Heart right ventricle (tissue), 16 donors: ENCODE measurements around the gene HRC. TPM values are rescaled to one million over a fixed set of nuclear protein-coding genes. Genes with fewer than 3 reads are reported as not detected.

Experiments
- ATAC-seq, 8 donors: fragments of 200-7000 bp; cut with Tn5 transposase; one replicate each; pipeline ENCODE4 v1.9.1; 2020; ENCODE audit warnings: mild to moderate bottlenecking in 8 of 8, moderate library complexity in 8 of 8, moderate number of reproducible peaks in 1 of 8
- DNase-seq, 2 donors: peaks; one replicate each; pipeline ENCODE4 v3.0.0-alpha.2; 2020
- H3K27ac ChIP-seq, 10 donors: fragments of 200-600 bp; sonication (generic) in 2 of 10; one replicate each; pipeline versions ENCODE4 v1.5.0 to v1.8.0; 2020 to 2022; ENCODE audit warnings: mild to moderate bottlenecking in 3 of 10
- H3K27me3 ChIP-seq, 7 donors: fragments of 200-600 bp; one replicate each; pipeline ENCODE4 v1.8.0; 2021 to 2022; ENCODE audit warnings: mild to moderate bottlenecking in 2 of 7
- H3K36me3 ChIP-seq, 9 donors: fragments of 200-600 bp; sonication (generic) in 1 of 9; one replicate each; pipeline versions ENCODE4 v1.5.0 to v1.8.0; 2020 to 2022; ENCODE audit warnings: mild to moderate bottlenecking in 2 of 9
- H3K4me1 ChIP-seq, 9 donors: fragments of 200-600 bp; sonication (generic) in 1 of 9; one replicate each; pipeline versions ENCODE4 v1.5.0 to v1.8.0; 2020 to 2022; ENCODE audit warnings: mild to moderate bottlenecking in 4 of 9
- H3K4me3 ChIP-seq, 10 donors: fragments of 200-600 bp; sonication (generic) in 2 of 10; one replicate each; pipeline versions ENCODE4 v1.5.0 to v1.8.0; 2020 to 2022; ENCODE audit warnings: mild to moderate bottlenecking in 7 of 10, moderate library complexity in 2 of 10
- H3K9me3 ChIP-seq, 11 donors: fragments of 200-600 bp in 10 of 11; sonication (generic) in 2 of 11; one replicate each; pipeline versions ENCODE4 v1.5.0 to v1.8.0; 2013 to 2022; ENCODE audit warnings: mild to moderate bottlenecking in 2 of 11, control low read depth in 1 of 11, moderate library complexity in 1 of 11
- CTCF ChIP-seq, 9 donors: fragments of 200-600 bp; sonication (generic) in 2 of 9; IDR thresholded peaks; one replicate each; pipeline versions ENCODE4 v1.5.0 to v1.8.0; 2021 to 2022; ENCODE audit warnings: antibody characterized with exemption in 9 of 9, mild to moderate bottlenecking in 5 of 9, moderate library complexity in 1 of 9
- WGBS, 2 donors: extraction: QIAGEN DNeasy Blood & Tissue Kit; methylation state at CpG; one replicate each; pipeline ENCODE4 v1.1.7; 2013; ENCODE audit warnings: inconsistent platforms in 1 of 2; 5-methylcytosine and 5-hydroxymethylcytosine counted together
- intact Hi-C, 10 donors: fragments of 100-400 bp; cut with DNase I; formaldehyde crosslinking; loops; one replicate each; pipeline versions ENCODE4 v1.11.1 to v1.14.2; 2022
- polyA plus RNA-seq, 2 donors: library from polyadenylated mRNA; stranded (reverse); fragments of 200-250 nt; gene quantifications; one replicate each; pipeline ENCODE4 v1.2.3, GENCODE V29; 2013
- total RNA-seq, 10 donors: library from RNA; stranded (reverse); fragmentation: NEBNext Ultra II Directional in 3 of 10; extraction: Animal tissue kit (Norgen Biotek cat#: 25700) in 3 of 10; gene quantifications; one replicate each; pipeline versions ENCODE4 v1.2.1 to v1.2.4, GENCODE V29; 2021 to 2023
- donor health status: Arrhythmogenic right ventricular cardiomyopathy.
- donor health status: ischemic (EF 13 %, LVEDD 7.1; RV severe dilation, severe dysfunction).
- donor health status: healthy with polysubstance abuse.
- donor health status: DM: no; HTN: yes; CAD: no.
- donor health status: DM: no; HTN: no; CAD: no.
- donor health status: ischemic (EF 25% LVEDD 6.9; RV normal size, moderate dysfunction).
- donor health status: ischemic (EF 25% LVEDD 5.7; RV mildly dilated, moderate dysfunction).
- donor health status: healthy.
- donor health status: DM: yes; HTN: yes; CAD: no.
- donor health status: Ischemic cardiomyopathy.
- donor health status: ischemic (EF 35%, LVEDD 5.7; RV mildly dilated, moderate dysfunction).
- donor health status: nonischemic (EF 11% LVEDD 7.7; RV severe dilation, severe dysfunction).
- donor health status: DM: yes; HTN: yes; CAD: no.
- donor health status: PGD.
- donor health status: ischemic (EF 29% LVEDD 5.4; RV normal size, mild dysfunction).
- donor health status: nonischemic (EF 23%, LVEDD 6.1; RV moderate dilation, normal function).

HRC gene
- total and polyA plus RNA-seq, 12 donors: 331 to 1,557 (median 1,008) TPM

GRCh38 chr19:49116544-49116943 is 38.7 kb downstream of the HRC start:
- no peaks in the 10 kb centered on the region for H3K9me3 ChIP-seq
- intact Hi-C loops: loop anchor here in 3 of 10 donors (5.0 kb wide), 2 partner anchors 36 to 41 kb away; partner anchors contain the start of genes HRC (in 2 of the 3) and TRPM4 (in 2 of the 3)
- H3K36me3 ChIP-seq: no peaks in the 10 kb centered on the region
- H3K27ac ChIP-seq: no peak overlapping the region
- peaks cover 11 to 56% (median 39%) of the 10 kb centered on the region in 9 donors for H3K4me1 ChIP-seq
- peaks cover 0 to 19% (median 0%) of the 10 kb centered on the region in 7 donors for H3K27me3 ChIP-seq
- TF ChIP-seq CTCF (IDR thresholded peaks at IDR 0.05): no peak
- no peak for DNase-seq
- ATAC-seq: no peak
- no peak overlapping the region for H3K4me3 ChIP-seq
- WGBS, 2 donors: 40 to 48% methylated on average over 1 of the region's 1 CpG

GRCh38 chr19:49114630-49115363 is 40.4 kb downstream of the HRC start:
- Histone ChIP-seq H3K36me3 (no peaks in the 10 kb centered on the region), H3K27ac (peak overlapping the region; percentile 64 to 94 (median 90)), H3K4me1 (peaks cover 16 to 63% (median 44%) of the 10 kb centered on the region in 9 donors), H3K27me3 (peaks cover 0 to 6% (median 0%) of the 10 kb centered on the region in 7 donors), H3K9me3 (no peaks in the 10 kb centered on the region), H3K4me3 (peak overlapping the region; percentile 67 to 98 (median 87))
- 9 to 10% methylated on average over 60 to 68 of the region's 68 CpGs for WGBS, 2 donors
- intact Hi-C loops: loop anchor here in 5 of 10 donors (5.0 kb wide), 3 partner anchors 33 to 43 kb away; partner anchors contain the start of genes HRC (in 2 of the 5) and TRPM4 (in 2 of the 5)
- DNase-seq (peak; percentile 71 to 76), ATAC-seq (peak; percentile 16 to 32 (median 24))
- TF ChIP-seq CTCF (IDR thresholded peaks at IDR 0.05): no peak

DNA sequence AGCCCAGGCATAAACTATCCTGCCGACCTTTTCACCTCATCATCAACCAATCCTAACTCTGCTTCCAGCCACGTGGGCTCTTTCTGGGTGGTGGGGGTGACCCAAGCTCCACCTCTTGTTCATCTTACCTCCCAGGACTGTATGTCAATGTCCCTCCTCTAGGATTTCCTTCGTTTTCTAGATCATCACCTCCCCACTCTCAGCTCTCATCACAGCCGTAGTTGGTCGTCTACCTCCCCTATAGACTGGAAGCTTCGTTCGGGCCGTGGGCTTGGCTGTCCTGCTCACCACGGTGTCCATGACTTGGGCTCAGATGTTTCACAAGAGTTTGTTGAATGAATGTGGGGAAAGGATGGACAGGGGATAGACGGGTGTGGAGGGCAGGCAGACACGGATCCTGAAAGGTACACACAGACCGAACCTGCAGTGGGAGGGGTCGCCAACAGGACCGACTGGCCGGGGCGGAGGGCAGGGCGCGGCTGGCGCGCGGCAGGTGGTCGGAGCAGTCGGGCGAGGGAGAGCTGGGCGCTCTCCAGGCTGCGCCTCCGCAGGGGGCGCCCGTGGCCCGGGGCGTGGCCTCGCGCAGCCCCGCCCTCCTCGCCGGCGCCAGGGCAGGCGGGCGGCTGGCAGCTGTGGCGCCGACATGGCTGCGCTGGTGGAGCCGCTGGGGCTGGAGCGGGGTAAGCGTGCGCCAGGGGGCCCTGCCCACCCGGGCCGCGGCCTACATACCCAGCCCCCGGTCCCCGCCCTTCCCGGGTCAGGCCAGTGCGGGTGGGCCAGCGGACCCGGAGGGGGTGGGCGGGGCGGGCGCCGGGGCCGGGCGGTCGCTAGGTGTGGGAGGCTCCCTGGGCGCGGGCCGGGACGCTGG is 41.2 kb downstream of the HRC start, which contains the start of gene LIN7B:
LIN7B (plus strand) TSS at position 609 of the 868 bp plus-strand sequence; CDS start at position 644, 35 bp downstream.
- WGBS, 2 donors: 1% methylated on average over 45 to 66 of the region's 66 CpGs
- Histone ChIP-seq H3K27ac (peak within 1 kb of the TSS; percentile 64 to 94 (median 90)), H3K36me3 (peaks cover 0 to 8% (median 2%) of the 10 kb centered on the region in 9 donors), H3K4me3 (peak within 1 kb of the TSS; percentile 67 to 98 (median 87)), H3K4me1 (peaks cover 13 to 60% (median 38%) of the 10 kb centered on the region in 9 donors), H3K27me3 (no peaks in the 10 kb centered on the region), H3K9me3 (no peaks in the 10 kb centered on the region)
- ATAC-seq: peak; percentile 38 to 70 (median 60)
- peak; percentile 35 to 81 (median 56) for TF ChIP-seq CTCF (IDR thresholded peaks at IDR 0.05)
- peak; percentile 65 to 77 for DNase-seq
- intact Hi-C loops: loop anchor here in 2 of 10 donors (5.0 kb wide), 1 partner anchor 33 kb away; no protein-coding TSS in a partner anchor
